ENCODE data around the gene RNF4.
"Not testable (repeated sequence)": the region's sequence is repeated elsewhere in the genome, so short reads cannot be mapped to it uniquely, and the experiment has no call there.

The RNF4 gene

DNA sequence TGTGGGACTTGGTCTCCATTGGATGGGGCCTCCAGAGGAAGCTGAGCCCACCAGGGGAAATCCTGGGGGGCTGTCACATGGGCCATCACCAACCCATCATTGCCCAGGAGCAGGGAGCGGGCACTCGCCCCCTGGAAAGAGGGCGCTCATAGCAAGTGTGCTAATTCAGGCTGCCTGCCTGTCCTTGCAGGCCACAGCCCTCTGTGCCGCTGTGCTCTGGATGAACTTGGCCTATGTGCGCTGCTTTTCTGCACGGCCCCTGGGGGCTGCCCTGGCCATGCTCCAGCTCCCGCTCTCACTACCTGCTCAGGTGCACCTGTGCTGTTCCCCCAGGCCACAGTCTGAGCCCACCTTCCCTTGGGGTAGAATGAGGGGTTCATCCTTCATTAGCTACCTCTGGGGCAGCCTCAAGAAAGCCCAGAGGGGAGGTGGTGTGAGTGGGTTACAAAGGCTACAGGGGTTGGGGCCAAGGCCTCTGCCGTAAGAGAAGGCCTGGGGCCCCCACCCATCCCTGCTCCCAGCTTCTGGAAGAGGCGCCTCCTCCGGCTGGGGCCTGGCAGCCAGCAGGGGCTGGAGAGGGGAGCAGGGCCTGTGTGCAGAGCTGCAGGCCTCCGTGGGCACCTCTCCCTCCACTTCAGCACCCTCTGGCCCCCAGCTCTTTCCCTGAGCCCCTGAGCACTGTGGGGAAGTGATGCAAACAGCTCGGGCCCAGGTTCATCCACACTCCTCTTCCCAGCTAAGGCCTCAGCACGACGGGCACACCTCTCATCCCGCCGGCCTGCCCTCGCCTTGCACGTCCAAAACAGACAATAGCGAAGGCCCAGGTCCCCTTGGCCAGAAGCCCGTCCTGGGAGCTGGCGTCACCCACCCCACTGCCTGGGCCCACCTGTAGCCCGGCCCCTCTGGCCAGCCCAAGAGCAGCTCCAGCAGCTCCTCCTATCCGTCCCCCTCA, 41.2 kb upstream of the RNF4 start:
- H3K36me3 ChIP-seq (ENCODE audit: control insufficient read depth in 1 of 2, insufficient read depth in 2 of 2, low read length in 2 of 2): no peaks in the 10 kb centered on the region
- peaks cover 0 to 3% of the 10 kb centered on the region in 2 donors for H3K9me3 ChIP-seq (ENCODE audit: control insufficient read depth in 1 of 2, low read length in 2 of 2)
- H3K4me1 ChIP-seq (ENCODE audit: control insufficient read depth in 1 of 2, insufficient read depth in 2 of 2, low read length in 2 of 2): no peaks in the 10 kb centered on the region
- no peak overlapping the region for H3K9ac ChIP-seq (ENCODE audit: low read depth in 1 of 2, low read length in 2 of 2)
- H3K4me3 ChIP-seq (ENCODE audit: low read depth in 1 of 2, low read length in 2 of 2): no peak overlapping the region
- no peak overlapping the region for H3K27ac ChIP-seq (ENCODE audit: low read depth, low read length)
- H3K27me3 ChIP-seq (ENCODE audit: control insufficient read depth in 1 of 2, insufficient read depth in 2 of 2, low read length in 2 of 2): peaks cover 0 to 3% of the 10 kb centered on the region in 2 donors

DNA sequence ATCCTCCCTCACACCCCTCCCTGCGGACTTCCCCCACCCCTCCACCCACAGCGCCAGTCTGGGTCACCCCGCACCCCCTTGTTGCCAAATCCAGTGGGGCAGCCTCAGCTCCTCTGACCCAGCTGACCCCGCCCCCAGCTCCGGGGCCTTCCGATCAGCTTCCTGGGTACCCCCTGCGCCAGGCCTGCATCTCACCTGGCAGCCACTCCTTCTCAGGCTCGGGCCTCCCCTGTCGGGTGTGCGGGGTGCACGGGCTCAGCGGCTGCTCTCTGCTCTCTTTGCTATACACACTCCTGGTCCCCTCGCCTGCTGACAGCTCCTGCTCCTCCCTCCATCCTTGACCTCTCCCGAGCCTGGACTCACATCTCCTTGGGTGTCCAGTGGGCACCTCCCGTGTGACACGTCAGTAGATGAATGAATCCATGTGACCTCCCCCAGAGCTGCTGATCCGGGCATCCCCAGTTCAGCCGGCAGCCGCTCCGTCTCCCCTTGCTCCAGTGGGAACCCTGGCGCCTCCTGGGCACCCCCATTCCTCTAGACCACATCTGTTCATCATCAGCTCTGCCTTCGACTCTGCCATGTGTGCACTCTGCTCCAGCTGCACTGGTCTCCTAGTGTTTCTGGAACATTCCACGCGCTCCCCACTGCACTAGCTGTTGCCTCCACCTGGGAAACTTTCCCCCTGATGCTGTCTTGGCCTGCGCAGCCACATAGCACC, 40.3 kb upstream of the RNF4 start:
- Histone ChIP-seq H3K27me3 (ENCODE audit: control insufficient read depth in 1 of 2, insufficient read depth in 2 of 2, low read length in 2 of 2) (no peaks in the 10 kb centered on the region), H3K27ac (ENCODE audit: low read depth, low read length) (no peak overlapping the region), H3K4me1 (ENCODE audit: control insufficient read depth in 1 of 2, insufficient read depth in 2 of 2, low read length in 2 of 2) (no peaks in the 10 kb centered on the region), H3K36me3 (ENCODE audit: control insufficient read depth in 1 of 2, insufficient read depth in 2 of 2, low read length in 2 of 2) (no peaks in the 10 kb centered on the region), H3K9ac (ENCODE audit: low read depth in 1 of 2, low read length in 2 of 2) (no peak overlapping the region), H3K4me3 (ENCODE audit: low read depth in 1 of 2, low read length in 2 of 2) (no peak overlapping the region), H3K9me3 (ENCODE audit: control insufficient read depth in 1 of 2, low read length in 2 of 2) (peaks cover 0 to 3% of the 10 kb centered on the region in 2 donors)

DNA sequence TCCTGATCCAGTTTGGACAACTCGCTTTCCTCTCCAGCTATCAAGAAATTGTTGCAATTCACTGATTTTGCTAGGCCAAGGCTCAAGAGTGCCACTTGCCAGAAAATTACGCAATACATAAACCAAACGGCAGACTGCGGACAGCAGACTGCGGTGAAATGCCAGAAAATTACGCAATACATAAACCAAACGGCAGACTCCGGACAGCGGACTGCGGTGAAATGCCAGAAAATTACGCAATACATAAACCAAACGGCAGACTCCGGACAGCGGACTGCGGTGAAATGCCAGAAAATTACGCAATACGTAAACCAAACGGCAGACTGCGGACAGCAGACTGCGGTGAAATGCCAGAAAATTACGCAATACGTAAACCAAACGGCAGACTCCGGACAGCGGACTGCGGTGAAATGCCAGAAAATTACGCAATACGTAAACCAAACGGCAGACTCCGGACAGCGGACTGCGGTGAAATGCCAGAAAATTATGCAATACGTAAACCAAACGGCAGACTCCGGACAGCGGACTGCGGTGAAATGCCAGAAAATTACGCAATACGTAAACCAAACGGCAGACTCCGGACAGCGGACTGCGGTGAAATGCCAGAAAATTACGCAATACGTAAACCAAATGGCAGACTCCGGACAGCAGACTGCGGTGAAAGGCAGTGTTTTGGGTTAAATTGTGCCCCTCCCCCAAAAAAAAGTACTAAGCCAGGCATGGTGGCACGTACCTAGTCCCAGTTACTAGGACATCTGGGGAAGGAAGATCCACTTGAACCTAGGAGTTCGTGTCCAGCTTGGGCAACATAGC, 38.8 kb upstream of the RNF4 start:
- H3K36me3 ChIP-seq (ENCODE audit: control insufficient read depth in 1 of 2, insufficient read depth in 2 of 2, low read length in 2 of 2); H3K27me3 ChIP-seq (ENCODE audit: control insufficient read depth in 1 of 2, insufficient read depth in 2 of 2, low read length in 2 of 2); H3K9ac ChIP-seq (ENCODE audit: low read depth in 1 of 2, low read length in 2 of 2); H3K4me3 ChIP-seq (ENCODE audit: low read depth in 1 of 2, low read length in 2 of 2); H3K27ac ChIP-seq (ENCODE audit: low read depth, low read length); H3K9me3 ChIP-seq (ENCODE audit: control insufficient read depth in 1 of 2, low read length in 2 of 2); H3K4me1 ChIP-seq (ENCODE audit: control insufficient read depth in 1 of 2, insufficient read depth in 2 of 2, low read length in 2 of 2): not testable (repeated sequence)

DNA sequence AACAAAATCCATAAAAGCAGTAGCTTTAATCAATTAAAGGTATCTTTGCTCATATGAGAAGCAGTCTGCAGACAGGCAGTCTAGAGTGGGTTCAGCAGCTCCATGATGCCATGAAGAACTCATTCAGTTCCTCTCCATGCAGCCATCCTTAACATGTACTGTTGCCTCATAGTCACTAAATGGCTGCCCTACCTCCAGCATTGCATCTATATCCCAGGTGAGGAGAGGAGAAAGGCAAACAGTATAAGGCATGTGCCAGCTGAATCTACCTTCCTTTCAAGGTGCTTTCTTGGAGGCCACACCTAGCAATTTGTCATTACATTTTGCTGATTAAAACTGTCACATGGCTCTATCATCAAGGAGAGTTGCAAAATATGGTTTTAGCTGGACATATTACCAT, 36.9 kb upstream of the RNF4 start:
- Histone ChIP-seq H3K27me3 (ENCODE audit: control insufficient read depth in 1 of 2, insufficient read depth in 2 of 2, low read length in 2 of 2) (peaks cover 0 to 5% of the 10 kb centered on the region in 2 donors), H3K36me3 (ENCODE audit: control insufficient read depth in 1 of 2, insufficient read depth in 2 of 2, low read length in 2 of 2) (no peaks in the 10 kb centered on the region), H3K27ac (ENCODE audit: low read depth, low read length) (no peak overlapping the region), H3K9ac (ENCODE audit: low read depth in 1 of 2, low read length in 2 of 2) (no peak overlapping the region), H3K9me3 (ENCODE audit: control insufficient read depth in 1 of 2, low read length in 2 of 2) (peaks cover 0 to 3% of the 10 kb centered on the region in 2 donors), H3K4me3 (ENCODE audit: low read depth in 1 of 2, low read length in 2 of 2) (no peak overlapping the region), H3K4me1 (ENCODE audit: control insufficient read depth in 1 of 2, insufficient read depth in 2 of 2, low read length in 2 of 2) (no peaks in the 10 kb centered on the region)

DNA sequence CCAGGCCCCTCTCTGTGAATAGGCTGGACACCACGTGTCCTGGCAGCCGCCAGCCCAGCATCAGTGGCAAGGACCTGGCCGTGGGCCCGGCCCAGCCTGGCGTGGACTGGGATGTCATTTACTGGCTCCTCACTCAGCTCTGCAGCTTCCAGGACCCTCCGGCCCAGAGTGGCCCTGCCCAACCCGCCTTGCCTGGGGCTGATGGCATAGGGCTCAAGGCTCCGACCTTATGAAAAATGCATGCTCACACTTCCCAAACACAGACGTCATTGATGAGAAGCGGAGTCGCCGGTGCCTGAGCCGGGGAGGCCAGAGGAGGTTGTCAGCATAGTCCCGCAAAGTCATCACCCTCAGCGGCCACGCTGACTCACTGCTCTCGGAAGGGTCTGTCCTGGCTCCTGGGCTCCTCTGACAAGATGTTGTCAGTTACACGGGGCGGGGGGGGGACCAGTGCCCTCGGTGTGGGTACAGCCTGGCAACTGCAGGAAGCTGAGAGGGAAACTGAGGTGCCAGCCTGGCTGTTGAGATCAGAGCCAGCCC, 35.8 kb upstream of the RNF4 start:
- Histone ChIP-seq H3K36me3 (ENCODE audit: control insufficient read depth in 1 of 2, insufficient read depth in 2 of 2, low read length in 2 of 2) (no peaks in the 10 kb centered on the region), H3K27me3 (ENCODE audit: control insufficient read depth in 1 of 2, insufficient read depth in 2 of 2, low read length in 2 of 2) (peaks cover 0 to 5% of the 10 kb centered on the region in 2 donors), H3K9me3 (ENCODE audit: control insufficient read depth in 1 of 2, low read length in 2 of 2) (peaks cover 0 to 3% of the 10 kb centered on the region in 2 donors), H3K4me3 (ENCODE audit: low read depth in 1 of 2, low read length in 2 of 2) (no peak overlapping the region), H3K4me1 (ENCODE audit: control insufficient read depth in 1 of 2, insufficient read depth in 2 of 2, low read length in 2 of 2) (no peaks in the 10 kb centered on the region), H3K27ac (ENCODE audit: low read depth, low read length) (no peak overlapping the region), H3K9ac (ENCODE audit: low read depth in 1 of 2, low read length in 2 of 2) (no peak overlapping the region)

DNA sequence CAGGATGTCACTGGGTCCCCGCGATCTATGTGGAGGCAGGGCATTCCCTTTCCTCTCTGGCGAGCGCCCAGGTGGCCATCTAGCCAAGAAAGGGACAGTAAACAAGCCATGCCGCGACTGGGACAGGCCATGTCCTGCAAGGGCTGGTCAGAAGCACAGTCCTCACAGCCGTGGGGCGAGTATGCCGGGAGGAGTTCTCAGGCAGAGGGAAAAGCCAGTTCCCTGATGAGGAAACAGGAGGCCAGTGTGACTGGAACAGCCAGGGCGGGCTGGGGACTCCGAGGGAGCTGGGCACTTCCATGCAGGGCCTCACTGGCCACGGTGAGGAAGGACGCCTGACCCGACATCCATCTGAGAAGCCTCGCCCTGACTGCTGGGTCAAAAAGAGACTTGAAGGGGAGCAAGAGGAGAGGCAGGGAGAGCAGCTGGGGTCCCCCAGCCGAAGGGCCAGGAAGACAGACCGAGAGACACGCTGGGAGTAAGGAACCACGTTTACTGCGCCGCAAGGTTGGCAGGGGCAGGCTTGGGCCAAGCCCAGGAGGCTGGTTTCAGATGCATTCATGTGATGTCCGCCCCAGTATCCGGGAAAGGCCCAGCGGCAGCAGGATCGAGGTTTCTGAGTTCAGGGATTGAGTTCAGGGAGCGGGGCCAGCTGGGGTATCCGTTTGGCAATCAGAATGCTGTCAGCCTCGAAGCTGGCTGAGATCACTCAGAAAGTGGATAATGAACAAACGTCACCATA, 35.1 kb upstream of the RNF4 start:
- Histone ChIP-seq H3K9ac (ENCODE audit: low read depth in 1 of 2, low read length in 2 of 2) (no peak overlapping the region), H3K36me3 (ENCODE audit: control insufficient read depth in 1 of 2, insufficient read depth in 2 of 2, low read length in 2 of 2) (no peaks in the 10 kb centered on the region), H3K4me3 (ENCODE audit: low read depth in 1 of 2, low read length in 2 of 2) (no peak overlapping the region), H3K4me1 (ENCODE audit: control insufficient read depth in 1 of 2, insufficient read depth in 2 of 2, low read length in 2 of 2) (no peaks in the 10 kb centered on the region), H3K27me3 (ENCODE audit: control insufficient read depth in 1 of 2, insufficient read depth in 2 of 2, low read length in 2 of 2) (peaks cover 0 to 5% of the 10 kb centered on the region in 2 donors), H3K27ac (ENCODE audit: low read depth, low read length) (no peak overlapping the region), H3K9me3 (ENCODE audit: control insufficient read depth in 1 of 2, low read length in 2 of 2) (peaks cover 0 to 3% of the 10 kb centered on the region in 2 donors)

DNA sequence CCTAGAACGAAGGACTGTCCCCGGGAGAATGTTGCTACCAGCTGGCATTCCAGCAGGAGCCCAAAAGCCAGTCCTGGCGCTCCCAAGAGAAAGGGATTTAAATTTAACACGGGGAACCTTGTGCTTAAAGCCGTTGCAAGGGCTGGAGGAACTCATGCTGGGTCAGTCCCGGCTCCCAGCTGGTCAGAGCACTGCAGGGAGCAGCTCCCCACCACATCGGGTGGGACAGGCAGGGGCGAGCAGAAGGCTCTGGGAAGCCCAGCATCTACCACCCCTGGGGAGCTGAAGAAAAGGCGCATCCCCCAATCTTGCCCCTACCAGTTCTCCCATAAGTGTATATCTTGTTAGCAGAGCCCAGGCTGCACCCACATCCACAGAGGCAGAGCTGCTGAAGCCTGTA, 34.5 kb upstream of the RNF4 start:
- Histone ChIP-seq H3K27me3 (ENCODE audit: control insufficient read depth in 1 of 2, insufficient read depth in 2 of 2, low read length in 2 of 2) (peaks cover 0 to 5% of the 10 kb centered on the region in 2 donors), H3K9me3 (ENCODE audit: control insufficient read depth in 1 of 2, low read length in 2 of 2) (peaks cover 0 to 3% of the 10 kb centered on the region in 2 donors), H3K27ac (ENCODE audit: low read depth, low read length) (no peak overlapping the region), H3K9ac (ENCODE audit: low read depth in 1 of 2, low read length in 2 of 2) (no peak overlapping the region), H3K36me3 (ENCODE audit: control insufficient read depth in 1 of 2, insufficient read depth in 2 of 2, low read length in 2 of 2) (no peaks in the 10 kb centered on the region), H3K4me3 (ENCODE audit: low read depth in 1 of 2, low read length in 2 of 2) (no peak overlapping the region), H3K4me1 (ENCODE audit: control insufficient read depth in 1 of 2, insufficient read depth in 2 of 2, low read length in 2 of 2) (no peaks in the 10 kb centered on the region)

DNA sequence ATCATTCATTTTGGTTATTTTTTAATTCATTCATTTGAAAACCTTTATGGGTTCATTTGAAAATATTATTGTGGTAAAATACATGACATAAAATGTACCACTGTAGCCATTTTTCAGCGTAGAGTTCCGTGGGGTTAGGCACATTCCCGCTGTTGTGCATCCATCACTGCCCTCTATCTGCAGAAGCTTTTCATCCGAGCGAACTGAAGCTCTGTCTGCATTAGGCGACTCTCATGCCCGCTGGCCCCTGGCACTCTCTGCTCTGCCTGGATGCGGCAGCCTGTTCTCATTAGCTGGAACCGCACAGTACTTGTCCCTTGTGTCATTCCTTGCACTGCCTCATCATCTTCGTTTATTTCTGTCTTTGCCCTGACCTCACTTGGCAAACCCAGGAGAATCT, 32.6 kb upstream of the RNF4 start:
- peaks cover 0 to 5% of the 10 kb centered on the region in 2 donors for H3K27me3 ChIP-seq (ENCODE audit: control insufficient read depth in 1 of 2, insufficient read depth in 2 of 2, low read length in 2 of 2)
- H3K9ac ChIP-seq (ENCODE audit: low read depth in 1 of 2, low read length in 2 of 2): no peak overlapping the region
- H3K4me1 ChIP-seq (ENCODE audit: control insufficient read depth in 1 of 2, insufficient read depth in 2 of 2, low read length in 2 of 2): no peaks in the 10 kb centered on the region
- no peak overlapping the region for H3K27ac ChIP-seq (ENCODE audit: low read depth, low read length)
- H3K36me3 ChIP-seq (ENCODE audit: control insufficient read depth in 1 of 2, insufficient read depth in 2 of 2, low read length in 2 of 2): no peaks in the 10 kb centered on the region
- no peak overlapping the region for H3K4me3 ChIP-seq (ENCODE audit: low read depth in 1 of 2, low read length in 2 of 2)
- peaks cover 0 to 3% of the 10 kb centered on the region in 2 donors for H3K9me3 ChIP-seq (ENCODE audit: control insufficient read depth in 1 of 2, low read length in 2 of 2)

DNA sequence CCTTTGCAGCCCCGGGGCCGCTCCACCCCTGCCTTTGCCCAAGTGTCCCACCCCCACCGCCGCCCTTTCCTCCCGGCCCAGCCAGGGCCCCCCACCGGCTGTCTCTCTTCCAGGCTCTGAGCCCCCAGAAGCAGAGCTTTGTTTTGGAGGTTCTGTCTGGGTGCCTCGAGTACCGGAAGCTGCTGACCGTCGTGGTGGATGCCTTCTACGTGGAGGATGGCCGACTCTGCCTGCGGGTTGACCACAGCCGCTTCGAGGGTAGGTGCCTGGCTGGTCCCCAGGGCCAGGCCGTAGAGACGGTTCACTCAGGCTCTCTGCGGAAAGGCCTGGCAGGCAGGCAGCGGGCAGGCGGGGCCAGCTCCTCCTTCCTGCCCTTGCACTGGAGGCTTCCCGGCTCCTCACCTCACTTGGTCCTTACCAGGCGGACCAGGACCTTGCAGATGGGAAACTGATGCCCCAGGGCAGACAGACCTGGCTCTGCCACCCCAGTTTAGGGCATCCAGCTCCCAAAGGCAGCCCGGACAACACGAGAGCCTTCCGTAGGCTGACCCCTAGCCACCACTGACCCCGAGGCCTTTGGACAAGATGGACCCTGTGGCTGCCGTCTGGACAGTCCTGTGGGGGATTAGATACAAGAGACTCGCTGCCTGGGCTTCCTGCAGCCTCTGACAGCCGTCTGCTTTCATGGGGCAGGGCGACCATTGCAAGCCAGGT, 32.0 kb upstream of the RNF4 start:
- H3K9me3 ChIP-seq (ENCODE audit: control insufficient read depth in 1 of 2, low read length in 2 of 2): peaks cover 0 to 1% of the 10 kb centered on the region in 2 donors
- no peak overlapping the region for H3K4me3 ChIP-seq (ENCODE audit: low read depth in 1 of 2, low read length in 2 of 2)
- H3K36me3 ChIP-seq (ENCODE audit: control insufficient read depth in 1 of 2, insufficient read depth in 2 of 2, low read length in 2 of 2): no peaks in the 10 kb centered on the region
- no peak overlapping the region for H3K27ac ChIP-seq (ENCODE audit: low read depth, low read length)
- H3K9ac ChIP-seq (ENCODE audit: low read depth in 1 of 2, low read length in 2 of 2): no peak overlapping the region
- H3K4me1 ChIP-seq (ENCODE audit: control insufficient read depth in 1 of 2, insufficient read depth in 2 of 2, low read length in 2 of 2): peaks cover 0 to 5% of the 10 kb centered on the region in 2 donors
- H3K27me3 ChIP-seq (ENCODE audit: control insufficient read depth in 1 of 2, insufficient read depth in 2 of 2, low read length in 2 of 2): peaks cover 0 to 5% of the 10 kb centered on the region in 2 donors

Measured in duodenal mucosa (tissue), 2 donors.